Breast epithelium (tissue), 4 donors: ENCODE data around the gene GZMB. TPM values are rescaled to one million over a fixed set of nuclear protein-coding genes. Genes with fewer than 3 reads are reported as not detected.

Source experiments
- DNase-seq, 2 donors: peaks; one replicate each; pipeline ENCODE4 v3.0.0-alpha.2; 2019; ENCODE audit warnings: low spot score in 2 of 2
- H3K27ac ChIP-seq, 2 donors: fragments of 200-600 bp; sonication (generic) in 1 of 2; one replicate each; pipeline ENCODE4 v1.5.1; 2016 to 2019; ENCODE audit warnings: mild to moderate bottlenecking in 1 of 2
- H3K27me3 ChIP-seq, 2 donors: fragments of 200-600 bp; sonication (generic) in 1 of 2; one replicate each; pipeline versions ENCODE4 v1.5.1 to v1.6.0; 2017 to 2019; ENCODE audit warnings: control low read depth in 1 of 2, mild to moderate bottlenecking in 1 of 2
- H3K36me3 ChIP-seq: fragments of 200-600 bp; one replicate; pipeline ENCODE4 v1.5.1; 2019
- H3K4me1 ChIP-seq, 2 donors: fragments of 200-600 bp; sonication (generic); one replicate each; pipeline ENCODE4 v1.5.1; 2016 to 2019; ENCODE audit warnings: control low read depth in 1 of 2
- H3K4me3 ChIP-seq, 3 donors: fragments of 200-600 bp; sonication (generic); 1 replicate in 2 of 3; 2 replicates in 1 of 3; pipeline ENCODE4 v1.5.1; 2016 to 2019; ENCODE audit warnings: mild to moderate bottlenecking in 3 of 3, moderate library complexity in 2 of 3
- H3K9me3 ChIP-seq, 2 donors: fragments of 200-600 bp; sonication (generic) in 1 of 2; one replicate each; pipeline ENCODE4 v1.5.1; 2016 to 2019; ENCODE audit warnings: control low read depth in 1 of 2
- POLR2A ChIP-seq: fragments of 450-650 bp; IDR thresholded peaks from one replicate; pipeline ENCODE4 v1.6.1; 2016; ENCODE audit warnings: antibody characterized with exemption, mild to moderate bottlenecking, moderate library complexity
- POLR2AphosphoS5 ChIP-seq, 3 donors: sonication (generic); formaldehyde crosslinking; IDR thresholded peaks; one replicate each; pipeline ENCODE4 v1.6.1; 2017; ENCODE audit warnings: antibody characterized with exemption in 3 of 3
- intact Hi-C: fragments of 100-400 bp; cut with DNase I; formaldehyde crosslinking; loops from one replicate; pipeline ENCODE4 v1.15.1; 2023; ENCODE audit warnings: low total_unique reads
- total RNA-seq, 3 donors: library from RNA; depleted of rRNA; stranded (reverse); fragments of >200 nt; gene quantifications; one replicate each; pipeline ENCODE4 v1.1.0, GENCODE V29; 2016
- TF ChIP-seq, protein P1 (sequence below), 3 donors: fragments of 450-650 bp; IDR thresholded peaks; one replicate each; pipeline ENCODE4 v1.5.1; 2016 to 2017; ENCODE audit warnings: antibody characterized with exemption in 3 of 3, mild to moderate bottlenecking in 3 of 3, moderate library complexity in 3 of 3

The GZMB gene
- total RNA-seq, 3 donors from 2014 or later = 1.3 to 2.2 TPM; not detected in 1

DNA sequence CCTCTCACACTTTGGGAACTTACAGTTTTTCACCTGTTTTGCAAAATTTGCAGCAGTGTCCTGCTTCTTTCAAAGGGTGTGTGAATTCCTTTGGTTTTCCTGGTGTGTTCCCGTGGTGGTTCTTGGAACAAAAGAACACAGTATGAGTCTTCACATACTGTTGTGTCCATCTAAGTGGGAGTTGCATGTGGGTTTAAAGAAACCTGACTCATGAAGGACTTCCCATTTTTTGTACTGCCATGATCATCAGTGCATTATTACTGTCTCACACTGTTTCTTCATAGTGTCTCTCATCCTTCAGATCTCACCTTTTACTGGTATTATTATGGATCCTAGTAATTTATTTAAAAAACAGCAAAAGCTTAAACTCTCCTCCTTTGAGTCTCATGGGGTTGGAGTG, 20.7 kb downstream of the GZMB start:
- Histone ChIP-seq H3K4me1 (no peaks in the 10 kb centered on the region), H3K27me3 (no peaks in the 10 kb centered on the region), H3K36me3 (no peaks in the 10 kb centered on the region), H3K27ac (no peak overlapping the region), H3K9me3 (no peaks in the 10 kb centered on the region), H3K4me3 (no peak overlapping the region)
- no peak for TF ChIP-seq POLR2AphosphoS5 (IDR thresholded peaks at IDR 0.05)
- TF ChIP-seq, protein P1, sequence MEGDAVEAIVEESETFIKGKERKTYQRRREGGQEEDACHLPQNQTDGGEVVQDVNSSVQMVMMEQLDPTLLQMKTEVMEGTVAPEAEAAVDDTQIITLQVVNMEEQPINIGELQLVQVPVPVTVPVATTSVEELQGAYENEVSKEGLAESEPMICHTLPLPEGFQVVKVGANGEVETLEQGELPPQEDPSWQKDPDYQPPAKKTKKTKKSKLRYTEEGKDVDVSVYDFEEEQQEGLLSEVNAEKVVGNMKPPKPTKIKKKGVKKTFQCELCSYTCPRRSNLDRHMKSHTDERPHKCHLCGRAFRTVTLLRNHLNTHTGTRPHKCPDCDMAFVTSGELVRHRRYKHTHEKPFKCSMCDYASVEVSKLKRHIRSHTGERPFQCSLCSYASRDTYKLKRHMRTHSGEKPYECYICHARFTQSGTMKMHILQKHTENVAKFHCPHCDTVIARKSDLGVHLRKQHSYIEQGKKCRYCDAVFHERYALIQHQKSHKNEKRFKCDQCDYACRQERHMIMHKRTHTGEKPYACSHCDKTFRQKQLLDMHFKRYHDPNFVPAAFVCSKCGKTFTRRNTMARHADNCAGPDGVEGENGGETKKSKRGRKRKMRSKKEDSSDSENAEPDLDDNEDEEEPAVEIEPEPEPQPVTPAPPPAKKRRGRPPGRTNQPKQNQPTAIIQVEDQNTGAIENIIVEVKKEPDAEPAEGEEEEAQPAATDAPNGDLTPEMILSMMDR (IDR thresholded peaks at IDR 0.05) = no peak
- TF ChIP-seq POLR2A = no peak
- intact Hi-C loops = no loop called here
- DNase-seq = no peak

DNA sequence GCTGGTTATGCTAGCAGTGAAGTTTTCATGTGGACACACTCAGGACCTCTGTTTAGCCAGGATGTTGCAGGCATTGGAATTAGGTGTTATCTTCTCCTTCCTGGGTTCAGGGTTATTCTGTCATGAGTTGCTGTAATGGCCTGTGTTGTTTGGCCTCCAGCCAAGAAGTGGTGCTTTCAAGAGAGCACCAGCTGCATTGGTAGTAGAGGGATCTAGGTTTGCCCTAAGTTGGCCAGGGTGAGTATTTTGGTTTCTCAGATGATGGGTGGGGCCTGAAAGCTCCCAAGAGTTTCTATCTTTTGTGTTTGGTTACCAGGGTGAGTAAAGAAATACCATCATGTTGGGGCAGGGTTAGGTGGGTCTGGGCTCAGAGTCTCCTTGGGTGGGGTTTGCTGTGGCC, 21.8 kb downstream of the GZMB start:
- H3K27ac ChIP-seq = no peak overlapping the region
- intact Hi-C loops = no loop called here
- H3K4me1 ChIP-seq = no peaks in the 10 kb centered on the region
- no peaks in the 10 kb centered on the region for H3K27me3 ChIP-seq
- no peak overlapping the region for H3K4me3 ChIP-seq
- H3K9me3 ChIP-seq = no peaks in the 10 kb centered on the region
- H3K36me3 ChIP-seq = no peaks in the 10 kb centered on the region
- no peak for DNase-seq
- TF ChIP-seq, protein P1 (IDR thresholded peaks at IDR 0.05) = no peak
- TF ChIP-seq POLR2A (no peak), POLR2AphosphoS5 (IDR thresholded peaks at IDR 0.05) (no peak)

DNA sequence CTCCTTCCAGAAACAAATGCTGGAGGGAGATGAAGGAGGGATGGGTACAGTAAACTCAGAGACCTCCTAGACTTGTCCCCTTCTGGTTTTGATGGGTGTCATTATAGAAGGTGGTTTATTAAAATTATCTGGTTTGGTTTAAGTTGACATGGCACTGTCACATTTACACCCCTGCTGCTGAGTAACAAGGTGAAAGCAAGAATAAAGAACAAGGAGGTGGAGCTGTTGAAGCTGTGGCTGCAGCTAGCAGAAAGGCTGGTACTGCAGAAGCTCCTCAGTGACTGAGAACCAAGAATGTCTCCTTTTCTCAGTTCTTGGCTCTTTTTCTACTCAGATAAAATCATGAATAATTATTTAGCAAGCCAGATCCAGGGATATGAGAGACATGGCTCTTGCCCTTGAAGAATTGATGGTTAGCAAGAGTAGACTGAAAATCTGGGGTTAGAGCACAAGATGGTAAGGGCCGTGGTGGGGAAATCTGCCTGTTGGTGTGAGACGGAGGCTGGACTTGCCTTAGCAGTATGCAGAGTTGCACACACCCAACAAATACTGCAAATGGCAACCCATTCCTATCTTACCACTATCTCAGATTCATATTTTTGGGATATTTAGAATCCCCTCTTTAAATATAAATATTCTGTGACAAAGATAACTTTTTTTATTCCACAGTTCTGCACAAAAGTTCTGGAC, 24.2 kb downstream of the GZMB start, which contains the start of gene GZMH:
Gene GZMH (minus strand): TSS at position 31 of the 690 bp plus-strand sequence. CDS start 72 bp downstream, outside the sequence.
- Histone ChIP-seq H3K36me3 (no peaks in the 10 kb centered on the region), H3K9me3 (no peaks in the 10 kb centered on the region), H3K27me3 (no peaks in the 10 kb centered on the region), H3K4me1 (no peaks in the 10 kb centered on the region), H3K27ac (no peak within 1 kb of the TSS), H3K4me3 (no peak within 1 kb of the TSS)
- intact Hi-C loops = no loop called here
- TF ChIP-seq, protein P1 (IDR thresholded peaks at IDR 0.05) = no peak
- TF ChIP-seq POLR2AphosphoS5 (IDR thresholded peaks at IDR 0.05) = no peak
- no peak for TF ChIP-seq POLR2A
- no peak for DNase-seq

DNA sequence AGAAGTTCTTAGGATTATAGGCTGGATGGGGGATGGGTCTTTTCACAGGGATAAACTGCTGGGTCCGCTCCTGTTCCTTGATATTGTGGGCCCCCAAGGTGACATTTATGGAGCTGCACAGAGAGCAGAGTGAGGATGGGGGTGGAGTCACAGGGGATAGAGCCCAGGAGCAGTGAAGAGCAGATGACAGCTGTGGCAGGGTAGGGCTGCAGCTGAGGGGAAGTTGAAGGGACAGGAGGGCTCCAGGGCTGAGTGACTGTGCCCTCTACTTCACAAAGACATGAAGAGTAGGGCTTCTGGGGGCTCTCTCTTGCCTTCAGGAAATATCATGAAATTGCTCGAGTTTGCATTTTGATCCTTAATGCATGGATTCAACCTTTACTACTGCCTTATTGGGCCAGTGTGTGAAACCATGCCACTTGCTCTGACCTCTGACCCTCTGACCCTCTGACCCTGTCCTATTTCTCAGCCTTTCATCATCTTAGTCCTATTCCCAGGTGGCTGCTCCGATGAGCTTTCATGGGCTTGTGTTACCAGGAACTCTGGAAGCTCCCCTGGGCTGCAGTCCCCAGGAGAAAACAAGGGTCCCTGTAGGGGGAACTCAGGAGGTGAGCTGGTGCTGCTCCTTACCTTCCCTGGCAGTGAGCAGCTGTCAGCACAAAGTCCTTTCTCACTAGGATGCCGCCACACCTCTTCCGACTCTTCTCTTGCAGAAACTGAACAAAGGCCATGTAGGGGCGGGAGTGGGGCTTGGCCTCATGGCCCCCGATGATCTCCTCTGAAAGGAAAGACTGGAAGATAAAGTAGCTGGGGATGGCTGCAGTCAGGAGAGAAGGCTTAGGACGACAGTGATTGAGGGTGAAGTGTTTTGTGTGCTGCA, 26.1 kb downstream of the GZMB start:
- TF ChIP-seq, protein P1 (IDR thresholded peaks at IDR 0.05) = no peak
- TF ChIP-seq POLR2A (no peak), POLR2AphosphoS5 (IDR thresholded peaks at IDR 0.05) (no peak)
- H3K4me3 ChIP-seq = no peak overlapping the region
- H3K36me3 ChIP-seq = no peaks in the 10 kb centered on the region
- no peak overlapping the region for H3K27ac ChIP-seq
- no peaks in the 10 kb centered on the region for H3K4me1 ChIP-seq
- intact Hi-C loops = no loop called here
- DNase-seq = no peak
- H3K27me3 ChIP-seq = no peaks in the 10 kb centered on the region
- no peaks in the 10 kb centered on the region for H3K9me3 ChIP-seq

DNA sequence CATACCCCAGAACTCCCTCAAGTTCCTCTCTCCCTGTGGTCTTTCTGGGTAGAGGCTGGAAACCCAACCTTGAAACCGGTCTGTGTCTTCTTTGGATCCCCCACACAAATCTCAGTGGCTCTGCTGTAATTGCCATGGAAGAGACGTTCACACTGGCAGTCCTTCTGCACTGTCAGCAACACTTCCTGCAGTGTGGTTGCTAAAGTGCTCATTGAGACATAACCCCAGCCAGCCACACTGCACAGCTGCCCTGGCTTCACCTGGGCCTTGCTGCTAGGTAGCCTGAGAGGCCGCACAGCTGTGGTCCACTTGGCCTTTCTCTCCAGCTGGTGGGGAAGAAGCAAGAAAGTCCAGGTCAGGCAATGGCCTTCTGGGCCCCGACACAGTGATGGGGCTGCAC, 26.9 kb downstream of the GZMB start:
- H3K4me3 ChIP-seq = no peak overlapping the region
- TF ChIP-seq, protein P1 (IDR thresholded peaks at IDR 0.05) = no peak
- TF ChIP-seq POLR2AphosphoS5 (IDR thresholded peaks at IDR 0.05) (no peak), POLR2A (no peak)
- no peak overlapping the region for H3K27ac ChIP-seq
- H3K36me3 ChIP-seq = no peaks in the 10 kb centered on the region
- no peak for DNase-seq
- no peaks in the 10 kb centered on the region for H3K9me3 ChIP-seq
- intact Hi-C loops = no loop called here
- H3K27me3 ChIP-seq = no peaks in the 10 kb centered on the region
- H3K4me1 ChIP-seq = no peaks in the 10 kb centered on the region
